AG10803 (cell line): ENCODE measurements around the gene GPR61.

Source experiments
- DNase-seq: peaks from one replicate; pipeline ENCODE4 v3.0.0; 2010; ENCODE audit warnings: low read depth
- H3K4me3 ChIP-seq: 2 replicates; pipeline ENCODE4 v1.5.1; 2011; ENCODE audit warnings: mild to moderate bottlenecking, low read length, control low read depth
- TF ChIP-seq, protein P1 (sequence below): conservative IDR thresholded peaks from 2 replicates; pipeline ENCODE4 v1.5.1; 2011; ENCODE audit warnings: mild to moderate bottlenecking, low read length, control low read depth, inconsistent platforms

GPR61 gene

GRCh38 chr1:109521002-109521951 is 18.4 kb upstream of the GPR61 start:
- TF ChIP-seq, protein P1, sequence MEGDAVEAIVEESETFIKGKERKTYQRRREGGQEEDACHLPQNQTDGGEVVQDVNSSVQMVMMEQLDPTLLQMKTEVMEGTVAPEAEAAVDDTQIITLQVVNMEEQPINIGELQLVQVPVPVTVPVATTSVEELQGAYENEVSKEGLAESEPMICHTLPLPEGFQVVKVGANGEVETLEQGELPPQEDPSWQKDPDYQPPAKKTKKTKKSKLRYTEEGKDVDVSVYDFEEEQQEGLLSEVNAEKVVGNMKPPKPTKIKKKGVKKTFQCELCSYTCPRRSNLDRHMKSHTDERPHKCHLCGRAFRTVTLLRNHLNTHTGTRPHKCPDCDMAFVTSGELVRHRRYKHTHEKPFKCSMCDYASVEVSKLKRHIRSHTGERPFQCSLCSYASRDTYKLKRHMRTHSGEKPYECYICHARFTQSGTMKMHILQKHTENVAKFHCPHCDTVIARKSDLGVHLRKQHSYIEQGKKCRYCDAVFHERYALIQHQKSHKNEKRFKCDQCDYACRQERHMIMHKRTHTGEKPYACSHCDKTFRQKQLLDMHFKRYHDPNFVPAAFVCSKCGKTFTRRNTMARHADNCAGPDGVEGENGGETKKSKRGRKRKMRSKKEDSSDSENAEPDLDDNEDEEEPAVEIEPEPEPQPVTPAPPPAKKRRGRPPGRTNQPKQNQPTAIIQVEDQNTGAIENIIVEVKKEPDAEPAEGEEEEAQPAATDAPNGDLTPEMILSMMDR, result no peak
- peak; percentile 36 for DNase-seq

DNA sequence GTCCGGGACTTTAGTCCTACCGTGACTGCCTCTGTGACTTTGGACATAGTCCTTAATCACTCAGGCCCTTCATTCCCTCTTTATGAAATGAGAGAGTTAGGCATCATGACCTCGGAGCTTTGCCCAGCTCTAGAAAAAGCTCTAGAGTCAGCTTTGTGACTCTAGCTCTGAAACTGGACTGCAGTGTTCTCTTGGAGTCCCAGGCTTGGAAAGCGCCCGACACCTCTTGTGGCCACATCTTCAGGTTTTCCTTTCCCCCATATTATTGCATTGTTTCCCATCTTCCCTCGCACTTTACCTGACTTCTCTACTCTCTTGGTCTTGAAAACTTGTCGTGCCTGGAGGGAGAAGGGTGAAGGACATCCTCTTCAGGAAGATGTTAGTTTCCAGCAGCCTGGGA is 17.6 kb upstream of the GPR61 start:
- TF ChIP-seq, protein P1, result no peak
- no peak overlapping the region for H3K4me3 ChIP-seq
- DNase-seq, result no peak

More at GRCh38 chr1:109521002-109521951, 18.4 kb upstream of the GPR61 start:
- H3K4me3 ChIP-seq, result no peak overlapping the region

- H3K4me3 ChIP-seq, result no peak overlapping the region
- peak; percentile 63 for DNase-seq
- TF ChIP-seq, protein P1, result no peak
Observed at GRCh38 chr1:109523706-109524105, 16.0 kb upstream of the GPR61 start.

DNA sequence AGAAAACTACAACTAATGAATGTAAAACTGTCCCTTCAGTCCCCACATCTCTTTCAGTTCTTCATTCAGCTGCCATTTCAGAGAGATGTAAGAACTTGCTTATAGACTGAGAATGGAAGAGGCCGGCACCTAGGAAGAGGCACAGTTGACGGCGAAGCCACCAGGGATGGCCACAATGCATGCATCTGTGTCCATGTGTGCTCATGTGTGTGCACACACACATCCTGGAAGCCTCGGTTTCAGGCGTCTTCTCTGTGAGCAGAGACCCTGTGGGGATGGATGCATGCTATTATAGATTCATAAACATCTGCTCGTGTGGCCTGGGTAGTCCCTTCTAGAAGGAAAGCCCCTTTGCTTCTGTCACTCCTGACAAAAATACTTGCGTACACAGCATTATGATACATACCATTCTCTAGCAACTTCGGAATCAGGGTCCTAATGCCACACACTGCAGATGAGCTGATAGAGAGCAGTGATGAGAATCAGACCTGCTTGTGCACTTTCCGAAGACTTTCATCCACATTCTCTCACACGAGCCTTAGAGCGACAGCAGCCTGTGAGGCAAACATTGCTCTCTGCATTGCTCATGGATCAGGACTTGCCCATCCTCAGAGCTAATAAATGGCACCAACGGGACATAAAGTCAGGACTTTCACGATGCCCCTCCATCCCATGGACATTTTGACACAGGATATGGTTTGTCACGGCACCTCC is 12.4 kb upstream of the GPR61 start:
- TF ChIP-seq, protein P1, result no peak
- no peak for DNase-seq
- H3K4me3 ChIP-seq, result no peak overlapping the region

DNA sequence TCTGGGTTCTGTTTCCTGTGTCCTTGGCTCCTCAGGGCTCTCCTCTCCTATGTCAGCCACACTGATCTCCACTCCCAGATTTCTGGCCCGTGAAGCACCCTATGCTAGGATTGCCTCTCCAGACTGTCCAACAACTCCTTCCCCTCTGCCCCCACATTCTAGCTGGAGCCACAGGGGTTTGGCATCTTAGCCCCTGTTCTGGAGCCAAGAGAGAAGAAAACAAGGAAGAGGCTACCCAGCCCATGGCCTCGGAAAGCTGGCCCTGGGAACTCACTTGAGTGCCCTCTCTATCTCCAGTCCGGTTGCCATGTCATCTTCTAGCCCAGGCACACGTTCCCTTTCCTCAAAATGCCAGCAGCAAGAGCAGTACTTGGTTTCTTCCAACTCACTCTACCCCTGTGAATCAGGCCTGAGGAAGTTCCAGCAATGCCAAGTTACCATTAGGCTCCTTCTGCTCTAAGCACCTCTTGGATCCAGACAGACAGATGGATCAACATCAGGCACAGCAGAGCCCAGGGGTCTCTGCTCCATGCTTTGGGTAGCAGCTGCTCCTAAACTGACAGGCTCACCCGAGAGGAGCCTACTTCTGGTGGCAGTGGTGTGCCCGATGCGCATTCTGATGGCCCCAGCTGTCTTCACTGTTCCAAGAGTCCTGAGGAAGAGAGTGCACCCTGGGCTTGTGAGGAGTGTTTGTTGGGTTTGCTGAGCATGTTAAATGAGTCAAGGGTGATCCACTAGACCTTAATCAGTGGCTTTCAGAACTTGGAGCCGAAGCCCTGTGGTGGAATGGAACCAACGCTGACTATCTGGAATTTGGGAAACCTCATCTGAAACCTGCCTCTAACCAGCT is 11.6 kb upstream of the GPR61 start:
- no peak for DNase-seq
- TF ChIP-seq, protein P1, result no peak
- H3K4me3 ChIP-seq, result no peak overlapping the region

DNA sequence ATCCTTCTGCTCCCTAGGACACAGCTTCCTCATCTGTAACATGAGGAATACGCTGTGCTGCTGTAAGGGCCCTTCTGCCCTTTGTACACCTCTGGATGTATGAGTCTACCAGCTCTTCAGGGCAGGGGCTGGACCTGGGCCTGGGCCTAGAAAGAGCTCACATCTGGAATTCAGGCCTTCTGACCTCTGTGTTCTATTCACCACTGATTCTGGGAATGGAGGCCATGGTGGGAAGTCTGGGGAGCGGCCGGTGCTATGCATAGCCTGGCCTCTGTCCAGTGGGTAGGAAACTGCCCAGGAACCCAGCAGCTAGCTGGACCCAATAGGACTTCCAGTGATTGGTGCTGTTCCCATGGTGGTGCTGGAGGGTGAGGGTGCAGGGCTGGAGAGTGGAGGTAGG is 11.0 kb upstream of the GPR61 start:
- H3K4me3 ChIP-seq, result no peak overlapping the region
- TF ChIP-seq, protein P1, result no peak
- no peak for DNase-seq
